ENCODE results near the gene SCN1B.
"Not testable (repeated sequence)": the region's sequence is repeated elsewhere in the genome, so short reads cannot be mapped to it uniquely, and the experiment has no call there.

Gene SCN1B

DNA sequence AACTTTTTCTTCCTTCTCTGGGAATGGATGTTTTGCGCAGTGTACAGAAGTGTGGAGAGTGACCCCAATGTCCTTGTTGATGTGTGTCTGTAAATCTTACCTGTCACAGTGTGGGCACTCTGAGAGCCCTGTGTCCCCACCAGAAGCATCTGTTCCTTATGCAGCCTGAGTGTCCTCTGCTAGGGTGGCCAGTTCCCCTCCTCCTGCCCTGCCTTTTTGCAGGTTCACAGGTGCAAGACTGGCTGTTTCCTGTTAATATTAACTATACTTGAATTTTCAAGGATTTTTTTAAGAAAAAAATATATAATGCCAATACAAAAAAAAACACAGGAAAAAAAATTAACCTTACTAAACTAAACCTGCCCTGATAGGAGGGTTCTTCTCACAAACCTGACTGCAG lies 42.2 kb upstream of the SCN1B start:
- no peak for DNase-seq
- in situ Hi-C loops (cut with HindIII; ENCODE audit: low pct_ligation_motif_present, low sequenced_read_pairs) = no loop called here
- H3K4me3 ChIP-seq (ENCODE audit: low read depth, low read length) = no peak overlapping the region
- H3K36me3 ChIP-seq (replicated peaks) = no peaks in the 10 kb centered on the region
- TF ChIP-seq, protein P1, sequence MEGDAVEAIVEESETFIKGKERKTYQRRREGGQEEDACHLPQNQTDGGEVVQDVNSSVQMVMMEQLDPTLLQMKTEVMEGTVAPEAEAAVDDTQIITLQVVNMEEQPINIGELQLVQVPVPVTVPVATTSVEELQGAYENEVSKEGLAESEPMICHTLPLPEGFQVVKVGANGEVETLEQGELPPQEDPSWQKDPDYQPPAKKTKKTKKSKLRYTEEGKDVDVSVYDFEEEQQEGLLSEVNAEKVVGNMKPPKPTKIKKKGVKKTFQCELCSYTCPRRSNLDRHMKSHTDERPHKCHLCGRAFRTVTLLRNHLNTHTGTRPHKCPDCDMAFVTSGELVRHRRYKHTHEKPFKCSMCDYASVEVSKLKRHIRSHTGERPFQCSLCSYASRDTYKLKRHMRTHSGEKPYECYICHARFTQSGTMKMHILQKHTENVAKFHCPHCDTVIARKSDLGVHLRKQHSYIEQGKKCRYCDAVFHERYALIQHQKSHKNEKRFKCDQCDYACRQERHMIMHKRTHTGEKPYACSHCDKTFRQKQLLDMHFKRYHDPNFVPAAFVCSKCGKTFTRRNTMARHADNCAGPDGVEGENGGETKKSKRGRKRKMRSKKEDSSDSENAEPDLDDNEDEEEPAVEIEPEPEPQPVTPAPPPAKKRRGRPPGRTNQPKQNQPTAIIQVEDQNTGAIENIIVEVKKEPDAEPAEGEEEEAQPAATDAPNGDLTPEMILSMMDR (IDR thresholded peaks at IDR 0.05; ENCODE audit: low read depth, low read length, missing control alignments) = no peak
- no peak overlapping the region for H3K27ac ChIP-seq
- no peaks in the 10 kb centered on the region for H3K27me3 ChIP-seq (replicated peaks)

DNA sequence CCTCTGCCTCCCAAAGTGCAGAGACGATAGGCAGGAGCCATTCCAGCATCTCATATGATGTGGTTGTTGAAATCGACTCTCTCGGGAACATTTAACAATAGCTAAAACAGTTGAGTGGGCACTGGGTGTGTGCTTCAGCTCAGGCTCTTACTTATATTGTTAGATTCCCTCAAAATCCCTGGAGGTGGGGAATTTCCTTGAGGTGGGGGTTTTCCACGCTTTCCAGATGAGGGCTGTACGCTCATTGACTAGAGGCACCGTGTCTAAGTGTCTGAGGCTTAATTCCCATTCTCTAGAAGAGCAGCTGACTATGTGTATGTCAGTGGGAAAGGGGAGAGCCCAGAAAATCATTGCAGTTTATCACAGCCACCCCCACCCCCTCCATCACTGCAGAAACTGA lies 41.0 kb upstream of the SCN1B start:
- TF ChIP-seq, protein P1 (IDR thresholded peaks at IDR 0.05; ENCODE audit: low read depth, low read length, missing control alignments) = no peak
- no peak for DNase-seq
- in situ Hi-C loops (cut with HindIII; ENCODE audit: low pct_ligation_motif_present, low sequenced_read_pairs) = no loop called here

DNA sequence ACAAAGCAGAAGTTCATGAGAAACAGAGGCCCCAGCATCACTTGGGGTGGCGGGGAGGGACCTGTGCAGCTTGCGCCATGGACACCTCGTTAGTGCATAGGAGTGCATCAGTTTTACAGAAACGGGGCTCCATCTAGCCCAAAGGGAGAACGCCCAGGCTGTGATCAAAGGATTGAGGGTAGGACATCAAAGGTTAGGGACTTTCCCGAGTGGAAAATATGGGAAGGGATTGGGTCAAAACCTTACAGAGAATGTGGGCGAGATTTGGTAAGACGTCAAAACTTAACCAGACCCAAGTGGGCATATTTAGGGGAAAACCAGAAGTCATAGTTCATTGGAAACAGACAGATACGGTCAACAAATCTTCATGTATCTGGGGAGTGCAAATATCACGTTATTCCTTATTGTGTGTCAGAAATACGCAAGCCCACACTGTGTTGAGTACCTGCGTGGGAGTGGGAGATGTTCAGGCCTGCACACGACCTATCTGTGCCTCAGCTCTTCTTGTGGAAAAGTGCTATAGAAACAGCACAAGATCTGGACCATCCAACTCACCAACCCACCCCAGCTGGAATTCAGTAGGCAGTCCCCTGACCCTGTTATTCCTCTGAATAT lies 39.6 kb upstream of the SCN1B start:
- Histone ChIP-seq H3K4me3 (ENCODE audit: low read depth, low read length) (no peak overlapping the region), H3K27ac (no peak overlapping the region), H3K27me3 (replicated peaks) (no peaks in the 10 kb centered on the region), H3K36me3 (replicated peaks) (no peaks in the 10 kb centered on the region)
- TF ChIP-seq, protein P1 (IDR thresholded peaks at IDR 0.05; ENCODE audit: low read depth, low read length, missing control alignments) = no peak
- in situ Hi-C loops (cut with HindIII; ENCODE audit: low pct_ligation_motif_present, low sequenced_read_pairs) = no loop called here
- DNase-seq = no peak

More for the DNA sequence above, 41.0 kb upstream of the SCN1B start:
- no peak overlapping the region for H3K27ac ChIP-seq
- no peak overlapping the region for H3K4me3 ChIP-seq (ENCODE audit: low read depth, low read length)
- H3K36me3 ChIP-seq (replicated peaks) = no peaks in the 10 kb centered on the region
- H3K27me3 ChIP-seq (replicated peaks) = no peaks in the 10 kb centered on the region

DNA sequence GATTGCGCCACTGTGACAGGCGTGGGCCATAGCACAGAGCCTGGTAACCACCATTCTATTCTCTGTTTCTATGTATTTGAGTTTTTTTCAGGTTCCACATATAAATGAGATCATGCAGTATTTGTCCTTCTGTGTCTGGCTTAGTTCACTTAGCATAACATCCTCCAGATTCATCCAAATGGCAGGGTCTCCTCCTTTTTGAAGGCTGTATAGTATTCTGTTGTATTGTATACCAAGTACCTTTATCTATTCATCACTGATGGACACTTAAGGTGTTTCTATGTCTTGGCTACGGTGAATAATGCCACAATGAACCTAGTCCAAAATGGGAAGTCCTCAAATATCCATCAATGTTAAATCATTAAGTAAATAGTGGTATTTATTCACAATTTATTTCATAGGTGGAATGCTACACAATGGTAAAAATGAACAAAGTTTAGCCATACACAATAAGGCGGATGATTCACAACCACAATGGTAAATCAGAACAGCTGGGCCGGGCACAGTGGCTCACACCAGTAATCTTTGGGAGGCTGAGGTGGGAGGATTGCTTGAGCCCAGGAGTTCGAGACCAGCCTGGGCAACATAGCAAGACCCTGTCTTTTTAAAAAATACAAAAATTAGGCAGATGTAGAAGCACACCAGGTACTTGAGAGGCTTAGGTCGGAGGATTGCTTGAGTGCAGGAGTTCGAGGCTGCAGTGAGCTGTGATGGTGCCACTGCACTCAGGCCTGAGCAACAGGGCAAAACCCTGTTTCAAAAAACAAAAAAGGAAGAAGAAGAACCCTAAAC lies 38.5 kb upstream of the SCN1B start:
- in situ Hi-C loops (cut with HindIII; ENCODE audit: low pct_ligation_motif_present, low sequenced_read_pairs) = no loop called here
- DNase-seq = no peak
- no peaks in the 10 kb centered on the region for H3K36me3 ChIP-seq (replicated peaks)

DNA sequence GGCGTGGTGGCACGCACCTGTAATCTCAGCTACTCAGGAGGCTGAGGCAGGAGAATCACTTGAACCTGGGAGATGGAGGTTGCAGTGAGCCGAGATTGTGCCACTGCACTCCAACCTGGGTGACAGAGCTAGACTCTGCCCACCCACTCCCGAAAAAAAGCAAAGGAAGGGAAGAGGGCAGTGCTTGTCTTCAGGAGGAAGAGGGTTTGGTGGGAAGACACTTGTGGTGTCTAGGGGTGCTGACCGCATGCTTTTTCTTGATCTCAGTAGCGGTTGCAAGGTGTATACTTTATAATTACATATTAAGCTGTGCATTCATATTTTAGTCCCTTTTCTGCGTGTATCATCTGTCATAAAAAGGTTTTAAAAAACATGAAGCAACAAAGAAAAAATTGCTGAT lies 37.7 kb upstream of the SCN1B start:
- in situ Hi-C loops (cut with HindIII; ENCODE audit: low pct_ligation_motif_present, low sequenced_read_pairs); H3K36me3 ChIP-seq (replicated peaks); H3K27me3 ChIP-seq (replicated peaks); H3K4me3 ChIP-seq (ENCODE audit: low read depth, low read length); H3K27ac ChIP-seq; DNase-seq: not testable (repeated sequence)

More for the DNA sequence above, 38.5 kb upstream of the SCN1B start:
- Histone ChIP-seq H3K4me3 (ENCODE audit: low read depth, low read length) (no peak overlapping the region), H3K27me3 (replicated peaks) (no peaks in the 10 kb centered on the region), H3K27ac (no peak overlapping the region)
- TF ChIP-seq, protein P1 (IDR thresholded peaks at IDR 0.05; ENCODE audit: low read depth, low read length, missing control alignments) = no peak

DNA sequence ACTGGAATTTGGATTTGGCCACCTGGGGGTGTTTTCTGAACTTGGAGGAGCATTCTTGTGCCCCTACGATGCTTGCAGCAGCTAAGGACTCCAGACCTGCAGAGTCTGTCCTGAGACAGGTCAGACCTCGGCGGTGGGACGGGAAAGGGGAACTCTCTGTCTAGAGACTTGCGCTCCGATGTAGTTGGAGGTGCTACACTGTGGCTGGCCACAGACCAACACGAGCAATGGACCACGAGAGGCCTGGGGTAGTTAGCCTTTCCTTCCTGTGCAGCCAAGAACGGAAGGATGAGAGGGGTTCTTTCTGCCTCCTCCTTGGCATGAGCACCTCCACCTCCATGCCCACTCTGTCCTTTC lies 36.0 kb upstream of the SCN1B start:
- Histone ChIP-seq H3K4me3 (ENCODE audit: low read depth, low read length) (no peak overlapping the region), H3K27me3 (replicated peaks) (no peaks in the 10 kb centered on the region), H3K36me3 (replicated peaks) (no peaks in the 10 kb centered on the region), H3K27ac (no peak overlapping the region)
- DNase-seq = no peak
- in situ Hi-C loops (cut with HindIII; ENCODE audit: low pct_ligation_motif_present, low sequenced_read_pairs) = no loop called here
- TF ChIP-seq, protein P1 (IDR thresholded peaks at IDR 0.05; ENCODE audit: low read depth, low read length, missing control alignments) = no peak

Data from brain microvascular endothelial cell (primary cell).